ENCODE measurements around the gene CACNA1E. TPM values are rescaled to one million over a fixed set of nuclear protein-coding genes. Genes with fewer than 3 reads are reported as not detected.

Gene CACNA1E
- total and polyA plus RNA-seq, 2 of the 13 experiments (the other 11 are each of a cell fraction or from before 2014, with no cell fraction given): not detected

GRCh38 chr1:181541458-181541857, 58.1 kb downstream of the CACNA1E start:
- no peaks in the 10 kb centered on the region for H3K4me1 ChIP-seq (ENCODE audit: insufficient read depth, low read length)
- H3K36me3 ChIP-seq (replicated peaks in 1 of 2; ENCODE audit: control insufficient read depth in 1 of 2, insufficient read depth in 2 of 2, low read length in 2 of 2): no peaks in the 10 kb centered on the region
- H3K4me2 ChIP-seq (ENCODE audit: low read depth, low read length): no peak overlapping the region
- in situ Hi-C loops (cut with HindIII; ENCODE audit: extremely low pct_ligation_motif_present, low pct_unique_long_range_greater_than_20kb) (no loop called here), intact Hi-C loops (cut with micrococcal nuclease; ENCODE audit: unreplicated experiment) (no loop called here)
- H3K4me3 ChIP-seq (replicated peaks in 1 of 3; ENCODE audit: insufficient read depth in 1 of 3, low read depth in 2 of 3, low read length in 3 of 3): no peak overlapping the region
- H3K79me2 ChIP-seq (ENCODE audit: insufficient read depth, low read length): no peaks in the 10 kb centered on the region
- H3K27ac ChIP-seq (ENCODE audit: extremely low read length, insufficient read depth, low read length): no peak overlapping the region
- ChIA-PET CTCF (ENCODE audit: low intra/inter-chr PET ratio, low total read pairs) (no interaction called here), POLR2A (no interaction called here)
- no peaks in the 10 kb centered on the region for H3K9me3 ChIP-seq (ENCODE audit: low read length)
- no peak for FAIRE-seq
- no peak for DNase-seq (ENCODE audit: low spot score)
- H2AFZ ChIP-seq (ENCODE audit: low read length): no peak overlapping the region
- WGBS (ENCODE audit: low lambda C conversion rate): 5% methylated on average over 5 of the region's 5 CpGs
- no peak for ATAC-seq
- H3K9ac ChIP-seq (ENCODE audit: insufficient read depth, low read depth, low read length): no peak overlapping the region
- H4K20me1 ChIP-seq (ENCODE audit: insufficient read depth, low read length): no peaks in the 10 kb centered on the region
- TF ChIP-seq MNT (IDR thresholded peaks at IDR 0.05): peak; percentile 88
- TF ChIP-seq ZFP37 (CRISPR knock-in tag; IDR thresholded peaks at IDR 0.05; ENCODE audit: borderline replicate concordance): no peak
- no TSS peak for BruUV-seq (replicated peaks)
- H3K27me3 ChIP-seq (ENCODE audit: control insufficient read depth in 1 of 2, insufficient read depth in 2 of 2, low read length in 2 of 2): no peaks in the 10 kb centered on the region; a peak in 2 of 5 replicates

GRCh38 chr1:181541947-181542346, 58.6 kb downstream of the CACNA1E start:
- H3K36me3 ChIP-seq (replicated peaks in 1 of 2; ENCODE audit: control insufficient read depth in 1 of 2, insufficient read depth in 2 of 2, low read length in 2 of 2): no peaks in the 10 kb centered on the region
- FAIRE-seq (no peak), DNase-seq (ENCODE audit: low spot score) (no peak), ATAC-seq (no peak)
- H3K27me3 ChIP-seq (ENCODE audit: control insufficient read depth in 1 of 2, insufficient read depth in 2 of 2, low read length in 2 of 2): peaks cover 0 to 2% of the 10 kb centered on the region in 2 experiments; a peak in 2 of 5 replicates
- H4K20me1 ChIP-seq (ENCODE audit: insufficient read depth, low read length): no peaks in the 10 kb centered on the region
- H3K9ac ChIP-seq (ENCODE audit: insufficient read depth, low read depth, low read length): no peak overlapping the region
- H3K9me3 ChIP-seq (ENCODE audit: low read length): no peaks in the 10 kb centered on the region
- BruUV-seq (replicated peaks): no TSS peak
- ChIA-PET CTCF (ENCODE audit: low intra/inter-chr PET ratio, low total read pairs) (no interaction called here), POLR2A (no interaction called here)
- no peak overlapping the region for H2AFZ ChIP-seq (ENCODE audit: low read length)
- TF ChIP-seq TAF15 (IDR thresholded peaks at IDR 0.05; ENCODE audit: low read depth, low read length, poor library complexity, severe bottlenecking) (no peak), NFE2 (CRISPR knock-in tag; IDR thresholded peaks at IDR 0.05) (no peak), ZFX (CRISPR knock-in tag; IDR thresholded peaks at IDR 0.05; ENCODE audit: low read depth) (no peak), ZNF562 (CRISPR knock-in tag; IDR thresholded peaks at IDR 0.05; ENCODE audit: borderline replicate concordance) (no peak), RELA (CRISPR knock-in tag; IDR thresholded peaks at IDR 0.05) (no peak), ZZZ3 (CRISPR knock-in tag; IDR thresholded peaks at IDR 0.05; ENCODE audit: borderline replicate concordance) (no peak), ZNF850 (CRISPR knock-in tag; conservative IDR thresholded peaks at IDR 0.05) (no peak), HDAC2 (CRISPR knock-in tag; IDR thresholded peaks at IDR 0.05) (no peak), ZSCAN29 (CRISPR knock-in tag; conservative IDR thresholded peaks at IDR 0.05) (no peak), YEATS2 (CRISPR knock-in tag; IDR thresholded peaks at IDR 0.05; ENCODE audit: borderline replicate concordance) (no peak), ZNF644 (CRISPR knock-in tag; IDR thresholded peaks at IDR 0.05; ENCODE audit: low read depth) (no peak), MBNL3 (CRISPR knock-in tag; conservative IDR thresholded peaks at IDR 0.05) (no peak), ZNF546 (CRISPR knock-in tag; conservative IDR thresholded peaks at IDR 0.05) (no peak), XRCC5 (optimal IDR thresholded peaks at IDR 0.05; ENCODE audit: low read length) (no peak), ZSCAN21 (CRISPR knock-in tag; IDR thresholded peaks at IDR 0.05; ENCODE audit: borderline replicate concordance) (no peak)
- TF ChIP-seq, protein P1, sequence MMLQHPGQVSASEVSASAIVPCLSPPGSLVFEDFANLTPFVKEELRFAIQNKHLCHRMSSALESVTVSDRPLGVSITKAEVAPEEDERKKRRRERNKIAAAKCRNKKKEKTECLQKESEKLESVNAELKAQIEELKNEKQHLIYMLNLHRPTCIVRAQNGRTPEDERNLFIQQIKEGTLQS (CRISPR knock-in tag; IDR thresholded peaks at IDR 0.05): no peak
- TF ChIP-seq, protein P2, sequence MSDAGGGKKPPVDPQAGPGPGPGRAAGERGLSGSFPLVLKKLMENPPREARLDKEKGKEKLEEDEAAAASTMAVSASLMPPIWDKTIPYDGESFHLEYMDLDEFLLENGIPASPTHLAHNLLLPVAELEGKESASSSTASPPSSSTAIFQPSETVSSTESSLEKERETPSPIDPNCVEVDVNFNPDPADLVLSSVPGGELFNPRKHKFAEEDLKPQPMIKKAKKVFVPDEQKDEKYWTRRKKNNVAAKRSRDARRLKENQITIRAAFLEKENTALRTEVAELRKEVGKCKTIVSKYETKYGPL (CRISPR knock-in tag; IDR thresholded peaks at IDR 0.05): no peak
- H3K4me2 ChIP-seq (ENCODE audit: low read depth, low read length): no peak overlapping the region
- H3K4me3 ChIP-seq (replicated peaks in 1 of 3; ENCODE audit: insufficient read depth in 1 of 3, low read depth in 2 of 3, low read length in 3 of 3): no peak overlapping the region
- H3K4me1 ChIP-seq (ENCODE audit: insufficient read depth, low read length): no peaks in the 10 kb centered on the region
- WGBS (ENCODE audit: low lambda C conversion rate): 0% methylated on average over 2 of the region's 2 CpGs
- in situ Hi-C loops (cut with HindIII; ENCODE audit: extremely low pct_ligation_motif_present, low pct_unique_long_range_greater_than_20kb): no loop called here
- no peaks in the 10 kb centered on the region for H3K79me2 ChIP-seq (ENCODE audit: insufficient read depth, low read length)
- intact Hi-C loops (cut with micrococcal nuclease; ENCODE audit: unreplicated experiment): no loop called here
- H3K27ac ChIP-seq (ENCODE audit: extremely low read length, insufficient read depth, low read length): no peak overlapping the region

All from HepG2 (cell line).